Measurements from ENCODE around the gene UBE2H. TPM values are rescaled to one million over a fixed set of nuclear protein-coding genes. Genes with fewer than 3 reads are reported as not detected.

UBE2H gene
- total and polyA plus RNA-seq, 2 donors (not counting 1 experiment from before 2014, with no cell fraction given) = 23.3 to 54.1 TPM

DNA sequence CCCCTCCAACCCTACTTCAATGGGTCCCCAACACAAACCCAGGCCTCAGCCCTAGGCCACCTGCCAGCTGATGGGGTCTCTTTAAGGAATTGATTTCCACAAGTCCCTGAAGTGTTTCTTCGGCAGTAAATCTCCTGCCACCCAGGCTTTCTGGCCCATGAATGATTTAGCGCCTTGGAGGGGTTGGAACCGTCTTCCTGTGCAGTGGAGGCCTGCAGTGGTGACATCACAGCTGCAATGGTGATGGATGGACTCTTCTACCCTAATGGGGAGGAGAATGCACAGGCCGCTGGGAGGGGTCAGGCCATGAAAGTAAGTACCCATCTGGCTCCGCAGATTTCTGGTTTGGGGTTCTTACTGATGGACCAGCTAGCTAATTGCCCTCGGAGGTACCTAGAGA, 163.8 kb downstream of the UBE2H start:
- Histone ChIP-seq H3K9ac (ENCODE audit: low read length) (no peak overlapping the region), H3K27ac (ENCODE audit: low read length in 2 of 2) (no peak overlapping the region), H4K20me1 (ENCODE audit: control insufficient read depth, insufficient read depth, low read length, poor library complexity, severe bottlenecking) (no peaks in the 10 kb centered on the region), H3K27me3 (replicated peaks in 1 of 4; ENCODE audit: control extremely low read depth in 1 of 4, control insufficient read depth in 3 of 4, insufficient read depth in 4 of 4, low read length in 3 of 4) (peaks cover 0 to 51% (median 24%) of the 10 kb centered on the region in 4 experiments), H2AFZ (ENCODE audit: insufficient read depth, low read depth, low read length, poor library complexity, severe bottlenecking) (no peak overlapping the region), H3K4me3 (ENCODE audit: control extremely low read depth in 1 of 5, extremely low read depth in 1 of 5, insufficient read depth in 1 of 5, low read depth in 2 of 5, low read length in 4 of 5) (no peak overlapping the region), H3K9me3 (ENCODE audit: control extremely low read depth in 1 of 3, control insufficient read depth in 2 of 3, insufficient read depth in 1 of 3, low read length in 2 of 3) (peaks cover 0 to 16% (median 0%) of the 10 kb centered on the region in 3 donors), H3K4me1 (ENCODE audit: control insufficient read depth in 2 of 2, insufficient read depth in 2 of 2, low read length in 2 of 2) (peaks cover 21% of the 10 kb centered on the region in 2 donors), H3K79me2 (ENCODE audit: control insufficient read depth, insufficient read depth, low read length) (no peaks in the 10 kb centered on the region), H3K4me2 (replicated peaks; ENCODE audit: low read depth, low read length, poor library complexity, severe bottlenecking) (no peak overlapping the region), H3K36me3 (replicated peaks in 1 of 2; ENCODE audit: control extremely low read depth in 1 of 2, control insufficient read depth in 1 of 2, extremely low read depth in 1 of 2, insufficient read depth in 2 of 2, low read length in 1 of 2) (no peaks in the 10 kb centered on the region)
- no peak overlapping the region for H3K27ac Mint-ChIP-seq
- H3K9me3 Mint-ChIP-seq (ENCODE audit: insufficient read depth) = no peaks in the 10 kb centered on the region
- no peak for TF ChIP-seq EZH2 (IDR thresholded peaks at IDR 0.05; ENCODE audit: borderline replicate concordance, insufficient read depth, low read depth, low read length, poor library complexity, severe bottlenecking)
- TF ChIP-seq, protein P1, sequence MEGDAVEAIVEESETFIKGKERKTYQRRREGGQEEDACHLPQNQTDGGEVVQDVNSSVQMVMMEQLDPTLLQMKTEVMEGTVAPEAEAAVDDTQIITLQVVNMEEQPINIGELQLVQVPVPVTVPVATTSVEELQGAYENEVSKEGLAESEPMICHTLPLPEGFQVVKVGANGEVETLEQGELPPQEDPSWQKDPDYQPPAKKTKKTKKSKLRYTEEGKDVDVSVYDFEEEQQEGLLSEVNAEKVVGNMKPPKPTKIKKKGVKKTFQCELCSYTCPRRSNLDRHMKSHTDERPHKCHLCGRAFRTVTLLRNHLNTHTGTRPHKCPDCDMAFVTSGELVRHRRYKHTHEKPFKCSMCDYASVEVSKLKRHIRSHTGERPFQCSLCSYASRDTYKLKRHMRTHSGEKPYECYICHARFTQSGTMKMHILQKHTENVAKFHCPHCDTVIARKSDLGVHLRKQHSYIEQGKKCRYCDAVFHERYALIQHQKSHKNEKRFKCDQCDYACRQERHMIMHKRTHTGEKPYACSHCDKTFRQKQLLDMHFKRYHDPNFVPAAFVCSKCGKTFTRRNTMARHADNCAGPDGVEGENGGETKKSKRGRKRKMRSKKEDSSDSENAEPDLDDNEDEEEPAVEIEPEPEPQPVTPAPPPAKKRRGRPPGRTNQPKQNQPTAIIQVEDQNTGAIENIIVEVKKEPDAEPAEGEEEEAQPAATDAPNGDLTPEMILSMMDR (IDR thresholded peaks at IDR 0.05) = no peak
- intact Hi-C loops (cut with micrococcal nuclease) = no loop called here
- ATAC-seq (ENCODE audit: low read depth) (no peak), DNase-seq (no peak)
- H3K27me3 Mint-ChIP-seq = peaks cover 43% of the 10 kb centered on the region
- CTCF ChIA-PET = no interaction called here
- 87% methylated on average over 6 of the region's 6 CpGs for WGBS (ENCODE audit: insufficient coverage)
- peaks cover 14% of the 10 kb centered on the region for H3K4me1 Mint-ChIP-seq
- POLR2A ChIA-PET = no interaction called here
- H3K4me3 Mint-ChIP-seq = no peak overlapping the region

DNA sequence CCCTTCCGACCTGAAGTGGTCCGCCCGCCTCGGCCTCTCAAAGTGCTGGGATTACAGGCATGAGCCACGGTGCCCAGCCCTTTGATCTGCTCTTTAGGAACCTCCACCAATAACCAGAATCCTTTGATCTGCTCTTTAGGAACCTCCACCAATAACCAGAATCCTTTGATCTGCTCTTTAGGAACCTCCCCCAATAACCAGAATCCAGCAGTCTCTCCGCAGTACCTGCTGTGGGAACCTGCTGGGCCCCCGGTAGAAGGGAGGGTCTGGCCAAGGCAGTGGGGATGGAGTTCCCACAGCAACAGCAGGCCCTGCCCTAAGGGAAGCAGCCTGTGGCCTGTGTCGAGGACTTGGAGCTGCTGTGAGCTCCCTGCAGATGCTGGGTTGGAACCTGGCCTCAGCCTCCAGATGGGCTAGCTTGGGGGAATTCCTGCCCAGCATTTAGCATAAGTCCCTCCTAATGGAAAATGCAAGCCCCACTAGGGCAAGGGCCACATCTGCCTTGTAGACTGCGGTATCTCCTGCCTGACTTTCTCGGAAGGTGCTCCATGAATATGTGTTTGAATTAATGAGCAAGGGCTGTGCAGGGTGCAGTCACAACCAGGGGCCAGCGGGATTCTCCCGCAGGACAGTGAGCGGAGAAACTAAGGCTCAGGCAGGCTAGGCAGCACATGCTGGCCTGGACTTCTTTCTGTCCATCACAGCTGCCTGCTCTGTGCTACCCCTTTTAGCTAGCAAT, 165.8 kb downstream of the UBE2H start:
- H2AFZ ChIP-seq (ENCODE audit: insufficient read depth, low read depth, low read length, poor library complexity, severe bottlenecking) = no peak overlapping the region
- no peak overlapping the region for H3K4me2 ChIP-seq (replicated peaks; ENCODE audit: low read depth, low read length, poor library complexity, severe bottlenecking)
- H3K4me1 ChIP-seq (ENCODE audit: control insufficient read depth in 2 of 2, insufficient read depth in 2 of 2, low read length in 2 of 2) = peaks cover 39% of the 10 kb centered on the region in 2 donors
- H3K9me3 Mint-ChIP-seq (ENCODE audit: insufficient read depth) = no peaks in the 10 kb centered on the region
- no peak overlapping the region for H3K9ac ChIP-seq (ENCODE audit: low read length)
- peaks cover 0 to 35% (median 0%) of the 10 kb centered on the region in 3 donors for H3K9me3 ChIP-seq (ENCODE audit: control extremely low read depth in 1 of 3, control insufficient read depth in 2 of 3, insufficient read depth in 1 of 3, low read length in 2 of 3)
- peaks cover 30% of the 10 kb centered on the region for H3K4me1 Mint-ChIP-seq
- 53% methylated on average over 9 of the region's 13 CpGs for WGBS (ENCODE audit: insufficient coverage)
- H3K36me3 ChIP-seq (replicated peaks in 1 of 2; ENCODE audit: control extremely low read depth in 1 of 2, control insufficient read depth in 1 of 2, extremely low read depth in 1 of 2, insufficient read depth in 2 of 2, low read length in 1 of 2) = no peaks in the 10 kb centered on the region
- intact Hi-C loops (cut with micrococcal nuclease) = no loop called here
- peaks cover 7% of the 10 kb centered on the region for H4K20me1 ChIP-seq (ENCODE audit: control insufficient read depth, insufficient read depth, low read length, poor library complexity, severe bottlenecking)
- DNase-seq (no peak), ATAC-seq (ENCODE audit: low read depth) (no peak)
- no peaks in the 10 kb centered on the region for H3K79me2 ChIP-seq (ENCODE audit: control insufficient read depth, insufficient read depth, low read length)
- ChIA-PET CTCF (no interaction called here), POLR2A (no interaction called here)
- H3K4me3 Mint-ChIP-seq = peak overlapping the region; percentile 26
- TF ChIP-seq, protein P1 (IDR thresholded peaks at IDR 0.05) = no peak
- no peak for TF ChIP-seq EZH2 (IDR thresholded peaks at IDR 0.05; ENCODE audit: borderline replicate concordance, insufficient read depth, low read depth, low read length, poor library complexity, severe bottlenecking)
- peaks cover 0 to 70% (median 41%) of the 10 kb centered on the region in 4 experiments for H3K27me3 ChIP-seq (replicated peaks in 1 of 4; ENCODE audit: control extremely low read depth in 1 of 4, control insufficient read depth in 3 of 4, insufficient read depth in 4 of 4, low read length in 3 of 4)
- H3K27me3 Mint-ChIP-seq = peaks cover 60% of the 10 kb centered on the region
- no peak overlapping the region for H3K27ac ChIP-seq (ENCODE audit: low read length in 2 of 2)
- no peak overlapping the region for H3K4me3 ChIP-seq (ENCODE audit: control extremely low read depth in 1 of 5, extremely low read depth in 1 of 5, insufficient read depth in 1 of 5, low read depth in 2 of 5, low read length in 4 of 5)
- H3K27ac Mint-ChIP-seq = no peak overlapping the region
